MCF 10A (cell line): ENCODE results near the gene NPAS1. TPM values are rescaled to one million over a fixed set of nuclear protein-coding genes. Genes with fewer than 3 reads are reported as not detected.

ENCODE experiments used
- BruUV-seq: library from RNA; stranded (reverse); fragments of 400-500 nt; replicated peaks from 2 replicates; lab custom pipeline; 2021; lab: Mats Ljungman, UMichigan
- CTCF ChIA-PET: fragments of 300-600 bp; sonication (Branson Sonifier 250); formaldehyde crosslinking; extraction: SDS; loops from one replicate; lab custom pipeline; 2021; ENCODE audit warnings: antibody characterized with exemption, inconsistent platforms; lab: Yijun Ruan, JAX
- POLR2A ChIA-PET: fragments of 300-600, 350-650 bp; sonication (Branson Sonifier 250); formaldehyde crosslinking; extraction: SDS; loops from one replicate; lab custom pipeline; 2020; ENCODE audit warnings: antibody characterized with exemption, inconsistent platforms; lab: Yijun Ruan, JAX
- DNase-seq: peaks from one replicate; pipeline ENCODE4 v3.0.0-alpha.2; 2018; ENCODE audit not compliant: unreplicated experiment
- H3K27ac Mint-ChIP-seq: one replicate; pipeline ENCODE4 v1.8.0; 2022; ENCODE audit warnings: mild to moderate bottlenecking, low read depth, mixed read lengths; ENCODE audit not compliant: unreplicated experiment
- H3K27me3 Mint-ChIP-seq: one replicate; pipeline ENCODE4 v1.8.0; 2022; ENCODE audit warnings: mixed read lengths; ENCODE audit not compliant: insufficient read depth, unreplicated experiment
- H3K36me3 Mint-ChIP-seq: one replicate; pipeline ENCODE4 v1.8.0; 2022; ENCODE audit warnings: mild to moderate bottlenecking, moderate library complexity, mixed read lengths; ENCODE audit not compliant: insufficient read depth, unreplicated experiment
- H3K4me1 Mint-ChIP-seq: one replicate; pipeline ENCODE4 v1.8.0; 2022; ENCODE audit warnings: mixed read lengths; ENCODE audit not compliant: insufficient read depth, unreplicated experiment
- H3K4me3 Mint-ChIP-seq: one replicate; pipeline ENCODE4 v1.8.0; 2022; ENCODE audit warnings: mild to moderate bottlenecking, moderate library complexity, mixed read lengths; ENCODE audit not compliant: unreplicated experiment
- H3K9me3 Mint-ChIP-seq: one replicate; pipeline ENCODE4 v1.8.0; 2022; ENCODE audit warnings: mixed read lengths; ENCODE audit not compliant: unreplicated experiment
- intact Hi-C: fragments of 100-400 bp; cut with micrococcal nuclease; formaldehyde crosslinking; loops from 2 replicates; pipeline ENCODE4 v1.14.1; 2022
- total RNA-seq: library from RNA; stranded (reverse); gene quantifications from 2 replicates; pipeline ENCODE4 v1.2.3, GENCODE V29; 2022
- TF ChIP-seq, protein P1 (sequence below): fragments of 200-600 bp; IDR thresholded peaks from one replicate; pipeline ENCODE4 v1.8.0; 2022; ENCODE audit warnings: antibody characterized with exemption, mild to moderate bottlenecking; ENCODE audit not compliant: unreplicated experiment

NPAS1 gene
- total RNA-seq, 1 experiment from 2014 or later = 0.68 TPM

DNA sequence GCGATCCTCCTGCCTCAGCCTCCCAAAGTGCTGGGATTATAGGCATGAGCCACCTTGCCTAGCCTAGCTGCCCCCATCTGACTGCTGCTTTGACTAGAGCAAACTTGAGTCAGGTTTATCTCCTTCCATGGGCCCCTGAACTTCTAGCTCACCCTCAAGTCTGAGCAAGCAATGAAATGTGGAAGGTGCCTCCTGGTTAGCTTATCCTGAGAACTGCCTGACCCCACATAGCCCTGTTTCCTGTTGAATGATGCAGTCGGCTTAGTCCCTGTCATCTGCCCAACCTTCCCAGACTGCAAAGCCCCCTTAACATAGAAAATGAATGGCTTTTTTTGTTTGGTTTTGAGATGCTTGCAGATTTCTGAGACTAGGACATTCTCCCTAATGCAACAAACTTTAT lies 37.7 kb downstream of the NPAS1 start:
- intact Hi-C loops = no loop called here
- no peaks in the 10 kb centered on the region for H3K9me3 Mint-ChIP-seq
- POLR2A ChIA-PET = no interaction called here
- H3K4me1 Mint-ChIP-seq = peaks cover 4% of the 10 kb centered on the region
- DNase-seq = no peak
- CTCF ChIA-PET = interaction anchor here (0.6 kb wide), 1 partner anchor 70 kb away, joined by 3 read pairs; no protein-coding TSS in a partner anchor
- no peak overlapping the region for H3K4me3 Mint-ChIP-seq
- TF ChIP-seq, protein P1, sequence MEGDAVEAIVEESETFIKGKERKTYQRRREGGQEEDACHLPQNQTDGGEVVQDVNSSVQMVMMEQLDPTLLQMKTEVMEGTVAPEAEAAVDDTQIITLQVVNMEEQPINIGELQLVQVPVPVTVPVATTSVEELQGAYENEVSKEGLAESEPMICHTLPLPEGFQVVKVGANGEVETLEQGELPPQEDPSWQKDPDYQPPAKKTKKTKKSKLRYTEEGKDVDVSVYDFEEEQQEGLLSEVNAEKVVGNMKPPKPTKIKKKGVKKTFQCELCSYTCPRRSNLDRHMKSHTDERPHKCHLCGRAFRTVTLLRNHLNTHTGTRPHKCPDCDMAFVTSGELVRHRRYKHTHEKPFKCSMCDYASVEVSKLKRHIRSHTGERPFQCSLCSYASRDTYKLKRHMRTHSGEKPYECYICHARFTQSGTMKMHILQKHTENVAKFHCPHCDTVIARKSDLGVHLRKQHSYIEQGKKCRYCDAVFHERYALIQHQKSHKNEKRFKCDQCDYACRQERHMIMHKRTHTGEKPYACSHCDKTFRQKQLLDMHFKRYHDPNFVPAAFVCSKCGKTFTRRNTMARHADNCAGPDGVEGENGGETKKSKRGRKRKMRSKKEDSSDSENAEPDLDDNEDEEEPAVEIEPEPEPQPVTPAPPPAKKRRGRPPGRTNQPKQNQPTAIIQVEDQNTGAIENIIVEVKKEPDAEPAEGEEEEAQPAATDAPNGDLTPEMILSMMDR = no peak
- no peaks in the 10 kb centered on the region for H3K36me3 Mint-ChIP-seq
- H3K27me3 Mint-ChIP-seq = peaks cover 11% of the 10 kb centered on the region
- no TSS peak for BruUV-seq
- no peak overlapping the region for H3K27ac Mint-ChIP-seq

DNA sequence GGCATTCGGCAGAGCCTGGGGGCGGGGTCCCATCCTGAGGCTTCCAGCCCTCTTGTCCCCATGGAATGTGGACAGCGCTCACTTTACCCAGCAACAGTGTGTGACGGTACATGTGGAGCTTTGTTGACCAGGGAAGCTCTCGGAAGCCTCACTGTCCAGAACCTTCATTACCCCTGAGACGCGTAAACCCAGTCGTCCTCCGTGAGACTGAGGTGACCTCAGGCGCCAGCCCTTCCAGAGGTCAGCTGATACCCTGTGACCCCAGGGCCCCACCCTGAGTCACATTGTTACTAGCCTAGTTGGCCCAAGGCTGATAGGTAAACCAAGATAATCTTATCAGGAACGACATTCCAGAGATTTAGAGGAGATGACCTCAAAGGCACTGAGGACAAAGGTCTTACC lies 39.0 kb downstream of the NPAS1 start:
- H3K27ac Mint-ChIP-seq = no peak overlapping the region
- TF ChIP-seq, protein P1 = no peak
- H3K4me1 Mint-ChIP-seq = peaks cover 4% of the 10 kb centered on the region
- intact Hi-C loops = no loop called here
- ChIA-PET POLR2A (interaction anchor here (1.2 kb wide), 1 partner anchor 22 kb away, joined by 5 read pairs; no protein-coding TSS in a partner anchor), CTCF (no interaction called here)
- no TSS peak for BruUV-seq
- H3K36me3 Mint-ChIP-seq = peaks cover 7% of the 10 kb centered on the region
- DNase-seq = no peak
- no peak overlapping the region for H3K4me3 Mint-ChIP-seq
- peaks cover 8% of the 10 kb centered on the region for H3K27me3 Mint-ChIP-seq
- no peaks in the 10 kb centered on the region for H3K9me3 Mint-ChIP-seq

DNA sequence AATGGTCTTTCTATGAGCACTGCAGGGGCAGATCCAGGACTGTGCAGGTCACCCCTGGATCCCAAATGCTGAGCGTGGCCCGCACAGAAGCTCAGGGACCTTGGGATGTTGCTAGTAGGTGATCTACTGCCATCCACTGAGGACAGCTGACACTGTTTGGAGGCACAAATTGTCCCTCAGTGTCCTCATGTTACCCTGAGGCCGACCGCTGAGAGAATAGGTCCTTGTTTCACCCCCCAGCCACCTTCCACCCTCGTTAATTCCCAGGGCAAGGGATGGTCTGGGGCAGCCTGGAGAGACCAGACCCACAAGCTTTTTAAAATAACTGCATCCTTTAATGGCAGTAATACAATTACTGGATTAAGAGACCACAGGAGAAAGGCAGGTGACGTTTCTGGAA lies 44.2 kb downstream of the NPAS1 start:
- intact Hi-C loops = no loop called here
- no TSS peak for BruUV-seq
- CTCF ChIA-PET = interaction anchor here (0.7 to 0.9 kb wide), 2 partner anchors 51 to 146 kb away, joined by 3 read pairs; no protein-coding TSS in a partner anchor
- Mint-ChIP-seq H3K27ac (no peak overlapping the region), H3K4me3 (no peak overlapping the region), H3K9me3 (no peaks in the 10 kb centered on the region), H3K27me3 (no peaks in the 10 kb centered on the region), H3K36me3 (peaks cover 54% of the 10 kb centered on the region), H3K4me1 (no peaks in the 10 kb centered on the region)
- no peak for DNase-seq
- TF ChIP-seq, protein P1 = no peak
- POLR2A ChIA-PET = no interaction called here

DNA sequence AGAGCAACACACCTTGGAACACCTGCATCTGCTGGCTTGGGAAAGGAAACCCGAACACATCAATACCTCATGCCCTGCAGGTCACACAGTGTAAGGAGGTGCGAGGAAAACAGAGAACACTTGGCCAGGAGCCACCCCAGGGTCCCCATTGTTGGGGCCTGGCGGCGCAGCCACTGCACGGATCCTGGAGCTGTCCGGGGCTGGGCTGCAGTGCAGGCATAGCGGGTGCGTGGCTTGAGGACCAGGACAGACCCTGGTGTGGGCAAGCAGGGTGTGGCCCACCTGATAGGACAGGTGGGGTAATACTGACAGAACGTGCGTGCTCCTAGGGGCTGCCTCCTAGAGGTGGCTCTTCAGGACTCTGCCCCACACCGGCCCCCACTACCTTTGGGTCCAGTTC lies 45.6 kb downstream of the NPAS1 start:
- no peak for DNase-seq
- H3K4me1 Mint-ChIP-seq = no peaks in the 10 kb centered on the region
- H3K27ac Mint-ChIP-seq = no peak overlapping the region
- POLR2A ChIA-PET = no interaction called here
- CTCF ChIA-PET = interaction anchor here (0.6 kb wide), 1 partner anchor 26 kb away, joined by 4 read pairs; no protein-coding TSS in a partner anchor
- TF ChIP-seq, protein P1 = no peak
- H3K27me3 Mint-ChIP-seq = no peaks in the 10 kb centered on the region
- no TSS peak for BruUV-seq
- peaks cover 67% of the 10 kb centered on the region for H3K36me3 Mint-ChIP-seq
- H3K9me3 Mint-ChIP-seq = no peaks in the 10 kb centered on the region
- intact Hi-C loops = no loop called here
- H3K4me3 Mint-ChIP-seq = no peak overlapping the region
